ENCODE results near the gene SPTAN1.

Gene SPTAN1

GRCh38 chr9:128552744-128553440, 505 bp downstream of the SPTAN1 start:
- no peak for TF ChIP-seq CTCF (IDR thresholded peaks at IDR 0.05; ENCODE audit: control insufficient read depth, extremely low read depth, insufficient read depth)
- no peak for DNase-seq (ENCODE audit: low read depth)
- peak overlapping the region; percentile 75 for H3K4me3 ChIP-seq (ENCODE audit: low read depth, low read length)

- TF ChIP-seq CTCF (IDR thresholded peaks at IDR 0.05; ENCODE audit: control insufficient read depth, extremely low read depth, insufficient read depth) = no peak
- no peak for DNase-seq (ENCODE audit: low read depth)
- peak overlapping the region; percentile 75 for H3K4me3 ChIP-seq (ENCODE audit: low read depth, low read length)
These were observed 1.3 kb downstream of the SPTAN1 start for GRCh38 chr9:128553728-128554127.

- no peak overlapping the region for H3K4me3 ChIP-seq (ENCODE audit: low read depth, low read length)
- no peak for TF ChIP-seq CTCF (IDR thresholded peaks at IDR 0.05; ENCODE audit: control insufficient read depth, extremely low read depth, insufficient read depth)
- no peak for DNase-seq (ENCODE audit: low read depth)
These were observed 1.9 kb downstream of the SPTAN1 start for GRCh38 chr9:128554155-128554862.

GRCh38 chr9:128555180-128555721, 2.9 kb downstream of the SPTAN1 start:
- no peak for TF ChIP-seq CTCF (IDR thresholded peaks at IDR 0.05; ENCODE audit: control insufficient read depth, extremely low read depth, insufficient read depth)
- H3K4me3 ChIP-seq (ENCODE audit: low read depth, low read length) = 0 out of 2 replicates have a peak overlapping the region, but pooled peaks have one; percentile 2
- no peak for DNase-seq (ENCODE audit: low read depth)

- no peak for DNase-seq (ENCODE audit: low read depth)
- H3K4me3 ChIP-seq (ENCODE audit: low read depth, low read length) = no peak overlapping the region
- no peak for TF ChIP-seq CTCF (IDR thresholded peaks at IDR 0.05; ENCODE audit: control insufficient read depth, extremely low read depth, insufficient read depth)
These were observed 3.9 kb downstream of the SPTAN1 start for GRCh38 chr9:128556276-128556675.

GRCh38 chr9:128556926-128557634, 4.7 kb downstream of the SPTAN1 start:
- DNase-seq (ENCODE audit: low read depth) = no peak
- H3K4me3 ChIP-seq (ENCODE audit: low read depth, low read length) = no peak overlapping the region
- no peak for TF ChIP-seq CTCF (IDR thresholded peaks at IDR 0.05; ENCODE audit: control insufficient read depth, extremely low read depth, insufficient read depth)

All from LNCaP clone FGC (cell line).